ENCODE data around the gene FKBP11.

DNA sequence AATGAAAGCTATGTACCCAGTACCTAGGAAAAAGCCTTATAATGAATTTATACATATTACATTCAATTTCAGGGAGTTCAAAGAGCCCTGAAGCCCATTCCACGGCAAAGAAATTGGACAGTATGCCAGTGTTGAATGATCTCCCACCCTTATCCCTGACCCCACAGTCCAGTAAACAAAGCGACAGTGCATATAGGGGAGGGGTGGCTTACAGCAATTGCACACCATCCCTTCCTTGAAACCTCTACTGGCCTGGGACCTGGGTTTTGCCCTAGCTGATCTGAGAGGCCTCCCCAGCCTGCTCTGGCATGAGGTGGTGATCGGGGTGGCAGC lies 42.4 kb downstream of the FKBP11 start:
- TF ChIP-seq ZNF138 (tag by site-specific recombination; IDR thresholded peaks at IDR 0.05; ENCODE audit: borderline replicate concordance) (no peak), BCL11A (tag by site-specific recombination; IDR thresholded peaks at IDR 0.05; ENCODE audit: low read depth) (no peak), RBAK (tag by site-specific recombination; IDR thresholded peaks at IDR 0.05) (no peak), ZNF311 (tag by site-specific recombination; IDR thresholded peaks at IDR 0.05; ENCODE audit: borderline replicate concordance) (no peak), SETDB1 (IDR thresholded peaks at IDR 0.05; ENCODE audit: insufficient read length, low read length) (no peak), ZNF785 (tag by site-specific recombination; IDR thresholded peaks at IDR 0.05) (no peak), TCF7L2 (IDR thresholded peaks at IDR 0.05; ENCODE audit: borderline replicate concordance, low read depth, low read length) (no peak)
- TF ChIP-seq, protein P1, sequence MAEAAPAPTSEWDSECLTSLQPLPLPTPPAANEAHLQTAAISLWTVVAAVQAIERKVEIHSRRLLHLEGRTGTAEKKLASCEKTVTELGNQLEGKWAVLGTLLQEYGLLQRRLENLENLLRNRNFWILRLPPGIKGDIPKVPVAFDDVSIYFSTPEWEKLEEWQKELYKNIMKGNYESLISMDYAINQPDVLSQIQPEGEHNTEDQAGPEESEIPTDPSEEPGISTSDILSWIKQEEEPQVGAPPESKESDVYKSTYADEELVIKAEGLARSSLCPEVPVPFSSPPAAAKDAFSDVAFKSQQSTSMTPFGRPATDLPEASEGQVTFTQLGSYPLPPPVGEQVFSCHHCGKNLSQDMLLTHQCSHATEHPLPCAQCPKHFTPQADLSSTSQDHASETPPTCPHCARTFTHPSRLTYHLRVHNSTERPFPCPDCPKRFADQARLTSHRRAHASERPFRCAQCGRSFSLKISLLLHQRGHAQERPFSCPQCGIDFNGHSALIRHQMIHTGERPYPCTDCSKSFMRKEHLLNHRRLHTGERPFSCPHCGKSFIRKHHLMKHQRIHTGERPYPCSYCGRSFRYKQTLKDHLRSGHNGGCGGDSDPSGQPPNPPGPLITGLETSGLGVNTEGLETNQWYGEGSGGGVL (tag by site-specific recombination; IDR thresholded peaks at IDR 0.05): no peak
- TF ChIP-seq, protein P2, sequence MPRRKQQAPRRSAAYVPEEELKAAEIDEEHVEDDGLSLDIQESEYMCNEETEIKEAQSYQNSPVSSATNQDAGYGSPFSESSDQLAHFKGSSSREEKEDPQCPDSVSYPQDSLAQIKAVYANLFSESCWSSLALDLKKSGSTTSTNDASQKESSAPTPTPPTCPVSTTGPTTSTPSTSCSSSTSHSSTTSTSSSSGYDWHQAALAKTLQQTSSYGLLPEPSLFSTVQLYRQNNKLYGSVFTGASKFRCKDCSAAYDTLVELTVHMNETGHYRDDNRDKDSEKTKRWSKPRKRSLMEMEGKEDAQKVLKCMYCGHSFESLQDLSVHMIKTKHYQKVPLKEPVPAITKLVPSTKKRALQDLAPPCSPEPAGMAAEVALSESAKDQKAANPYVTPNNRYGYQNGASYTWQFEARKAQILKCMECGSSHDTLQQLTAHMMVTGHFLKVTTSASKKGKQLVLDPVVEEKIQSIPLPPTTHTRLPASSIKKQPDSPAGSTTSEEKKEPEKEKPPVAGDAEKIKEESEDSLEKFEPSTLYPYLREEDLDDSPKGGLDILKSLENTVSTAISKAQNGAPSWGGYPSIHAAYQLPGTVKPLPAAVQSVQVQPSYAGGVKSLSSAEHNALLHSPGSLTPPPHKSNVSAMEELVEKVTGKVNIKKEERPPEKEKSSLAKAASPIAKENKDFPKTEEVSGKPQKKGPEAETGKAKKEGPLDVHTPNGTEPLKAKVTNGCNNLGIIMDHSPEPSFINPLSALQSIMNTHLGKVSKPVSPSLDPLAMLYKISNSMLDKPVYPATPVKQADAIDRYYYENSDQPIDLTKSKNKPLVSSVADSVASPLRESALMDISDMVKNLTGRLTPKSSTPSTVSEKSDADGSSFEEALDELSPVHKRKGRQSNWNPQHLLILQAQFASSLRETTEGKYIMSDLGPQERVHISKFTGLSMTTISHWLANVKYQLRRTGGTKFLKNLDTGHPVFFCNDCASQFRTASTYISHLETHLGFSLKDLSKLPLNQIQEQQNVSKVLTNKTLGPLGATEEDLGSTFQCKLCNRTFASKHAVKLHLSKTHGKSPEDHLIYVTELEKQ (tag by site-specific recombination; IDR thresholded peaks at IDR 0.05; ENCODE audit: borderline replicate concordance): no peak
- TF ChIP-seq, protein P3, sequence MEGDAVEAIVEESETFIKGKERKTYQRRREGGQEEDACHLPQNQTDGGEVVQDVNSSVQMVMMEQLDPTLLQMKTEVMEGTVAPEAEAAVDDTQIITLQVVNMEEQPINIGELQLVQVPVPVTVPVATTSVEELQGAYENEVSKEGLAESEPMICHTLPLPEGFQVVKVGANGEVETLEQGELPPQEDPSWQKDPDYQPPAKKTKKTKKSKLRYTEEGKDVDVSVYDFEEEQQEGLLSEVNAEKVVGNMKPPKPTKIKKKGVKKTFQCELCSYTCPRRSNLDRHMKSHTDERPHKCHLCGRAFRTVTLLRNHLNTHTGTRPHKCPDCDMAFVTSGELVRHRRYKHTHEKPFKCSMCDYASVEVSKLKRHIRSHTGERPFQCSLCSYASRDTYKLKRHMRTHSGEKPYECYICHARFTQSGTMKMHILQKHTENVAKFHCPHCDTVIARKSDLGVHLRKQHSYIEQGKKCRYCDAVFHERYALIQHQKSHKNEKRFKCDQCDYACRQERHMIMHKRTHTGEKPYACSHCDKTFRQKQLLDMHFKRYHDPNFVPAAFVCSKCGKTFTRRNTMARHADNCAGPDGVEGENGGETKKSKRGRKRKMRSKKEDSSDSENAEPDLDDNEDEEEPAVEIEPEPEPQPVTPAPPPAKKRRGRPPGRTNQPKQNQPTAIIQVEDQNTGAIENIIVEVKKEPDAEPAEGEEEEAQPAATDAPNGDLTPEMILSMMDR (tag by site-specific recombination; IDR thresholded peaks at IDR 0.05): no peak
- TF ChIP-seq, protein P4, sequence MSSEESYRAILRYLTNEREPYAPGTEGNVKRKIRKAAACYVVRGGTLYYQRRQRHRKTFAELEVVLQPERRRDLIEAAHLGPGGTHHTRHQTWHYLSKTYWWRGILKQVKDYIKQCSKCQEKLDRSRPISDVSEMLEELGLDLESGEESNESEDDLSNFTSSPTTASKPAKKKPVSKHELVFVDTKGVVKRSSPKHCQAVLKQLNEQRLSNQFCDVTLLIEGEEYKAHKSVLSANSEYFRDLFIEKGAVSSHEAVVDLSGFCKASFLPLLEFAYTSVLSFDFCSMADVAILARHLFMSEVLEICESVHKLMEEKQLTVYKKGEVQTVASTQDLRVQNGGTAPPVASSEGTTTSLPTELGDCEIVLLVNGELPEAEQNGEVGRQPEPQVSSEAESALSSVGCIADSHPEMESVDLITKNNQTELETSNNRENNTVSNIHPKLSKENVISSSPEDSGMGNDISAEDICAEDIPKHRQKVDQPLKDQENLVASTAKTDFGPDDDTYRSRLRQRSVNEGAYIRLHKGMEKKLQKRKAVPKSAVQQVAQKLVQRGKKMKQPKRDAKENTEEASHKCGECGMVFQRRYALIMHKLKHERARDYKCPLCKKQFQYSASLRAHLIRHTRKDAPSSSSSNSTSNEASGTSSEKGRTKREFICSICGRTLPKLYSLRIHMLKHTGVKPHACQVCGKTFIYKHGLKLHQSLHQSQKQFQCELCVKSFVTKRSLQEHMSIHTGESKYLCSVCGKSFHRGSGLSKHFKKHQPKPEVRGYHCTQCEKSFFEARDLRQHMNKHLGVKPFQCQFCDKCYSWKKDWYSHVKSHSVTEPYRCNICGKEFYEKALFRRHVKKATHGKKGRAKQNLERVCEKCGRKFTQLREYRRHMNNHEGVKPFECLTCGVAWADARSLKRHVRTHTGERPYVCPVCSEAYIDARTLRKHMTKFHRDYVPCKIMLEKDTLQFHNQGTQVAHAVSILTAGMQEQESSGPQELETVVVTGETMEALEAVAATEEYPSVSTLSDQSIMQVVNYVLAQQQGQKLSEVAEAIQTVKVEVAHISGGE (tag by site-specific recombination; conservative IDR thresholded peaks at IDR 0.05; ENCODE audit: low read depth): no peak
- TF ChIP-seq, protein P5, sequence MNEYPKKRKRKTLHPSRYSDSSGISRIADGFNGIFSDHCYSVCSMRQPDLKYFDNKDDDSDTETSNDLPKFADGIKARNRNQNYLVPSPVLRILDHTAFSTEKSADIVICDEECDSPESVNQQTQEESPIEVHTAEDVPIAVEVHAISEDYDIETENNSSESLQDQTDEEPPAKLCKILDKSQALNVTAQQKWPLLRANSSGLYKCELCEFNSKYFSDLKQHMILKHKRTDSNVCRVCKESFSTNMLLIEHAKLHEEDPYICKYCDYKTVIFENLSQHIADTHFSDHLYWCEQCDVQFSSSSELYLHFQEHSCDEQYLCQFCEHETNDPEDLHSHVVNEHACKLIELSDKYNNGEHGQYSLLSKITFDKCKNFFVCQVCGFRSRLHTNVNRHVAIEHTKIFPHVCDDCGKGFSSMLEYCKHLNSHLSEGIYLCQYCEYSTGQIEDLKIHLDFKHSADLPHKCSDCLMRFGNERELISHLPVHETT (tag by site-specific recombination; IDR thresholded peaks at IDR 0.05): no peak

Measured in HEK293 (cell line).